Sigmoid colon (tissue), 7 donors: ENCODE results near the gene KIF26B. TPM values are rescaled to one million over a fixed set of nuclear protein-coding genes. Genes with fewer than 3 reads are reported as not detected.

Experiments
- DNase-seq: peaks from one replicate; pipeline ENCODE4 v3.0.0-alpha.2; 2019
- H3K27ac ChIP-seq, 4 donors: fragments of 200-600 bp; sonication (generic); one replicate each; pipeline ENCODE4 v1.5.1; 2016 to 2019; ENCODE audit warnings: mild to moderate bottlenecking in 1 of 4
- H3K27me3 ChIP-seq, 3 donors: fragments of 200-600 bp; sonication (generic); one replicate each; pipeline ENCODE4 v1.5.1; 2019; ENCODE audit warnings: mild to moderate bottlenecking in 1 of 3
- H3K36me3 ChIP-seq, 4 donors: fragments of 200-600 bp; sonication (generic); one replicate each; pipeline ENCODE4 v1.5.1; 2016 to 2019
- H3K4me1 ChIP-seq, 4 donors: fragments of 200-600 bp; sonication (generic); one replicate each; pipeline ENCODE4 v1.5.1; 2017 to 2019
- H3K4me3 ChIP-seq, 4 donors: fragments of 200-600 bp; sonication (generic); one replicate each; pipeline ENCODE4 v1.5.1; 2017 to 2019; ENCODE audit warnings: mild to moderate bottlenecking in 2 of 4, moderate library complexity in 1 of 4
- H3K9me3 ChIP-seq, 4 donors: fragments of 200-600 bp in 3 of 4; sonication (generic) in 3 of 4; one replicate each; pipeline versions ENCODE4 v1.5.1 to v1.6.1; 2013 to 2019
- EP300 ChIP-seq, 4 donors: sonication (generic); formaldehyde crosslinking; IDR thresholded peaks; one replicate each; pipeline ENCODE4 v1.6.1; 2017; ENCODE audit warnings: antibody characterized with exemption in 4 of 4
- POLR2A ChIP-seq, 2 donors: fragments of 450-650 bp; IDR thresholded peaks; one replicate each; pipeline ENCODE4 v1.6.1; 2016; ENCODE audit warnings: antibody characterized with exemption in 2 of 2, mild to moderate bottlenecking in 2 of 2, moderate library complexity in 2 of 2
- POLR2AphosphoS5 ChIP-seq, 4 donors: sonication (generic); formaldehyde crosslinking; IDR thresholded peaks; one replicate each; pipeline ENCODE4 v1.6.1; 2017; ENCODE audit warnings: antibody characterized with exemption in 4 of 4
- WGBS, 2 donors: extraction: QIAGEN DNeasy Blood & Tissue Kit; methylation state at CpG; one replicate each; pipeline ENCODE4 v1.1.7; 2013; 5-methylcytosine and 5-hydroxymethylcytosine counted together
- intact Hi-C: fragments of 100-400 bp; cut with DNase I; formaldehyde crosslinking; loops from one replicate; pipeline ENCODE4 v1.15.1; 2023
- polyA plus RNA-seq, 3 donors: library from polyadenylated mRNA; stranded (reverse); fragments of 200-250 nt; gene quantifications; one replicate each; pipeline ENCODE4 v1.2.3, GENCODE V29; 2013
- total RNA-seq, 4 donors: library from RNA; depleted of rRNA; stranded (reverse); fragments of >200 nt; gene quantifications; one replicate each; pipeline ENCODE4 v1.1.0, GENCODE V29; 2016
- TF ChIP-seq, protein P1 (sequence below), 4 experiments: fragments of 450-650 bp in 3 of 4; fragments of 200-600 bp in 1 of 4; IDR thresholded peaks; one replicate each; pipeline ENCODE4 v1.5.1; 2016 to 2019; ENCODE audit warnings: antibody characterized with exemption in 4 of 4, mild to moderate bottlenecking in 3 of 4, moderate library complexity in 2 of 4
- donor health status: healthy with polysubstance abuse.
- donor health status: Bipolar disorder and iron deficiency.
- donor health status: healthy.

The KIF26B gene
- total and polyA plus RNA-seq, 7 donors = under 0.01 to 5.5 (median 1.4) TPM; not detected in 1

DNA sequence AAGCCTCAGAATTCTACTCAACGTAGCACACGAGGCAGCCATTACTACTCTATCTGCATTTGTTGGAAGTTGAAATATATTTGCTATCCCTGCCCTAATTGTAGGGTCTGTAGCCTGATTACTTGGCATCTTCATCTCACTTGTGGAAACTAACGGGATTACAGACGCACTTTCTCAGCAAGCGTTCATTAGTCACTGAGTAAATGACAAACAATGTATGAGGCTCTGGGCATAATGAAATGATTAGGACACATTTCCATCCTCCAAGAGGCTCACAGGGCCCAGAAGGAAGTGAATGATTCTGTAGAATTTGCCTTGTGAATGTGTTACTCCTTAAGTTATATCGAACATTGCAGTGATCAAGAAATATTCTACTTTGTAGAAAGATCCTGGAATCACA lies 78.1 kb downstream of the KIF26B start:
- intact Hi-C loops = no loop called here
- Histone ChIP-seq H3K27me3 (no peaks in the 10 kb centered on the region), H3K9me3 (no peaks in the 10 kb centered on the region), H3K4me1 (no peaks in the 10 kb centered on the region), H3K36me3 (no peaks in the 10 kb centered on the region), H3K4me3 (no peak overlapping the region), H3K27ac (no peak overlapping the region)
- TF ChIP-seq EP300 (IDR thresholded peaks at IDR 0.05) = no peak
- TF ChIP-seq POLR2AphosphoS5 (IDR thresholded peaks at IDR 0.05) = no peak
- TF ChIP-seq, protein P1, sequence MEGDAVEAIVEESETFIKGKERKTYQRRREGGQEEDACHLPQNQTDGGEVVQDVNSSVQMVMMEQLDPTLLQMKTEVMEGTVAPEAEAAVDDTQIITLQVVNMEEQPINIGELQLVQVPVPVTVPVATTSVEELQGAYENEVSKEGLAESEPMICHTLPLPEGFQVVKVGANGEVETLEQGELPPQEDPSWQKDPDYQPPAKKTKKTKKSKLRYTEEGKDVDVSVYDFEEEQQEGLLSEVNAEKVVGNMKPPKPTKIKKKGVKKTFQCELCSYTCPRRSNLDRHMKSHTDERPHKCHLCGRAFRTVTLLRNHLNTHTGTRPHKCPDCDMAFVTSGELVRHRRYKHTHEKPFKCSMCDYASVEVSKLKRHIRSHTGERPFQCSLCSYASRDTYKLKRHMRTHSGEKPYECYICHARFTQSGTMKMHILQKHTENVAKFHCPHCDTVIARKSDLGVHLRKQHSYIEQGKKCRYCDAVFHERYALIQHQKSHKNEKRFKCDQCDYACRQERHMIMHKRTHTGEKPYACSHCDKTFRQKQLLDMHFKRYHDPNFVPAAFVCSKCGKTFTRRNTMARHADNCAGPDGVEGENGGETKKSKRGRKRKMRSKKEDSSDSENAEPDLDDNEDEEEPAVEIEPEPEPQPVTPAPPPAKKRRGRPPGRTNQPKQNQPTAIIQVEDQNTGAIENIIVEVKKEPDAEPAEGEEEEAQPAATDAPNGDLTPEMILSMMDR (IDR thresholded peaks at IDR 0.05) = no peak
- TF ChIP-seq POLR2A (IDR thresholded peaks at IDR 0.05) = no peak
- 93 to 94% methylated on average over 6 of the region's 6 CpGs for WGBS, 2 donors
- DNase-seq = no peak

DNA sequence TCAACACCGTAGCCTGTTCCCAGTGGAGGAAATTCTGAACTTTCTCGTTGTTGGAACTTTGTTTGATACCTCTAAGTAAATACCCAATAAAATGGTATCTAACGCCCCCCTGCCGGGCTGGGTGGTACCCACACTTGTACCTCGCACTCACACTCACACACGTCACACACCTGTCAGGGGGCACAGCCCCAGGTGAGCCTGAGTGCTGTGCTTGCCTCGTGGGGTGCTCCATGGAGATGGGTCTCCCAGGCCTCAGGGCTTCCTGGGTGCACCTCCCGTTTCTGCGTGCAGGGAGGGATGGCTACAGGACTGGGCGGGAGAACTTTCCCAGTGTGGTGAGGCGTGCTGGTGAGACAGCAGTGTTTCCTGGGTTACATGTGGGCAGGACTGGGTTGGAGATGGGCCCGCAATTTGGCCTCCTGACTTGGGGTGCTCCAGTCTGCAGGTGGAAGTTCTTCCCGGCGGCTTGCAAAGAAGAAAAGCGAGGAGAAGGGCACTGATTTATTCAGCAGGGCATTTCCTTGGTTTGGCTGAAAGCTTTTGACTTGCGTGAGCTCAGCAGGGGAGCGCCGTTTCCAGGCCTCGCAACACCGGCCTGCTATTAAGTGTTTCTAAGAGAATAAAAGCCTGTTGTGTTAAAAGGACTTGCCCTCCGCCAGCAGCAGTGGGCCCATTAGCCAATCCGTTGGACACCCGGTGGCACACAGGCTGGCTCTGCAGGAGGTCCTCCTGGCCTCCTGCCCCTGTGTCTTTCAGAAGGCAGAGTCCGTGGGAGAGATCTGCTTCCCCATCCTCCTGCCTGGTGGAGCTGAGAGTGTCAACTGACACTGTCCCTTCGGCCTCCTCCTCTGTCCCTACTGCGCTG lies 79.7 kb downstream of the KIF26B start:
- TF ChIP-seq, protein P1 (IDR thresholded peaks at IDR 0.05) = no peak
- no peak for TF ChIP-seq POLR2A (IDR thresholded peaks at IDR 0.05)
- no peak for TF ChIP-seq POLR2AphosphoS5 (IDR thresholded peaks at IDR 0.05)
- no peak for TF ChIP-seq EP300 (IDR thresholded peaks at IDR 0.05)
- WGBS, 2 donors = 81 to 85% methylated on average over 26 of the region's 26 CpGs

DNA sequence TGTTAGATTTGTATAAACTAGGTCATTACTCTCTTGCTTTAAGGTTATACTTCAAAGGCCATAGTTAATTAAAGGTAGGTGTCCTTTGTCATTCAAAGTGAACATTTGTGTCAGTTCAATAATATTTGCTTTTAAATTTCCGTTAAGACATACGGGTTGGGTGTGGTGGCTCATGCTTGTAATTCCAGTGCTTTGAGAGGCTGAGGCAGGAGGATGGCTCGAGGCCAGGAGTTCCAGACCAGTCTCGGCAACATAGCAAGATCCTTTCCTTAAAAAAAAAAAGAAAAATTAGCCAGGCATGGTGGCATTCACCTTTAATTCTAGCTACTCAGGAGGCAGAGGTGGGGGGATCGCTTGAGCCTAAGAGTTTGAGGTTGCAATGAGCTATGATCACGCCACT lies 80.4 kb downstream of the KIF26B start:
- Histone ChIP-seq H3K4me1 (no peaks in the 10 kb centered on the region), H3K9me3 (no peaks in the 10 kb centered on the region), H3K27me3 (no peaks in the 10 kb centered on the region), H3K27ac (no peak overlapping the region), H3K36me3 (no peaks in the 10 kb centered on the region), H3K4me3 (no peak overlapping the region)
- 23 to 58% methylated on average over 6 of the region's 6 CpGs for WGBS, 2 donors
- TF ChIP-seq POLR2AphosphoS5 (IDR thresholded peaks at IDR 0.05) (no peak), EP300 (IDR thresholded peaks at IDR 0.05) (no peak)
- intact Hi-C loops = no loop called here
- no peak for DNase-seq

More for the DNA sequence above, 79.7 kb downstream of the KIF26B start:
- intact Hi-C loops = no loop called here
- no peaks in the 10 kb centered on the region for H3K4me1 ChIP-seq
- no peak overlapping the region for H3K27ac ChIP-seq
- no peaks in the 10 kb centered on the region for H3K9me3 ChIP-seq
- no peaks in the 10 kb centered on the region for H3K27me3 ChIP-seq
- H3K4me3 ChIP-seq = no peak overlapping the region
- H3K36me3 ChIP-seq = no peaks in the 10 kb centered on the region
- DNase-seq = no peak

DNA sequence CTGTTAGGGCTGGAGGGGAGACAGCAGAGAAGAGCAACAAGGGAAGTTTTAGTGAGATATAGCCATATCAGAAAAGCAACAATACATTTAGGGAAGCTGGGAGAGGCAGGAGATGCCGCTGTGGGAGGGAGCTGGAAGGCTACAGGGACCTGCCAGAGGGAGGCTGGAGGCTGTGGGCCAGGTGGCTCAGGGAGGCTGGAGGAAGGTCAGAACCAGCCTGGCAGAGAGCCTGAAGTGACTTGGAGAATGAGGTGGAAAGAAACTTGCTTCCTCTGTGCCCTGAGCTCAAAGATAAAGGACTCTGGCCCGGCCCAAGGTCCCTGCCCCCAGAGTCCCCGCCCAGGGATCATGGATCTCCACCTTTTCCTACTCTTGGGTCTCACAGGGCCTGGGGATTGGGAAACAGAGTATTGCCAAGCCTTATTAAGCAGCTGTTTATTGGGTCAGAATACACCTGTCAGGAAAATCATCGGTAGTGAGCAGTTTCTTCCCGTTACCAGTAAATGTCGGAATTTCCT lies 85.9 kb downstream of the KIF26B start:
- Histone ChIP-seq H3K4me3 (no peak overlapping the region), H3K4me1 (no peaks in the 10 kb centered on the region), H3K36me3 (no peaks in the 10 kb centered on the region), H3K27me3 (no peaks in the 10 kb centered on the region), H3K27ac (no peak overlapping the region), H3K9me3 (no peaks in the 10 kb centered on the region)
- 71 to 83% methylated on average over 6 of the region's 6 CpGs for WGBS, 2 donors
- intact Hi-C loops = no loop called here
- no peak for DNase-seq
- TF ChIP-seq POLR2A (IDR thresholded peaks at IDR 0.05) = no peak
- TF ChIP-seq, protein P1 (IDR thresholded peaks at IDR 0.05) = no peak
- no peak for TF ChIP-seq EP300 (IDR thresholded peaks at IDR 0.05)
- no peak for TF ChIP-seq POLR2AphosphoS5 (IDR thresholded peaks at IDR 0.05)

DNA sequence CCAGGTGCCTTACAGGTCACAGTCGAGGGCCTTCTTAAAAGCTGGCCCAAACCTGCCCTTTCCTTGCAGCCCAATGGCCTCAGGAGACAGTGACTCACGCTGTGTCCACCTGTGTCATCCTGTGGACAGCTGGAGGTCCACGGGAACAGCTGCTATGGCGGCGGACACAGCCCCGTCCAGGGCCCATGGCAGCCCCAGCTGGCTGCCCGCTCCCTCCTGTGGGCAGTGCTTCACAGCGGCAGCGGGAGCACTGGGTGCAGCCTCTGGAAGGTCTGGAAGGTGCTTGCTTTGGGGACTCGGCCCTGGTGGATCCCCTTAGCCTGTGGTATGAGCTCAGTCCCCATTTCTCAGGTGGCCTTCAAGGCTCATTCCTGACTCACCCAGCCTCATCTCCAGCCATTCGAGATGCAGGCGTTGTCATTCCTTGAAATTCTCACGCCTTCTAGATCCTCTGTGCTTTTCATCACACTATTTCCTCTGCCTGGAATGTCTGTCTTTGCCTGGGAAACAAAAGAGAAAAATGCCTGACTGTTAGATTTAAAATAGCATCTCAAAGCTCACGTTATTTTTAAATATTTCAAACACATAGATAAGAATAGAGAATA lies 86.8 kb downstream of the KIF26B start:
- intact Hi-C loops = no loop called here
- TF ChIP-seq POLR2A (IDR thresholded peaks at IDR 0.05) (no peak), POLR2AphosphoS5 (IDR thresholded peaks at IDR 0.05) (no peak), EP300 (IDR thresholded peaks at IDR 0.05) (no peak)
- TF ChIP-seq, protein P1 (IDR thresholded peaks at IDR 0.05) = no peak
- Histone ChIP-seq H3K4me3 (no peak overlapping the region), H3K27me3 (no peaks in the 10 kb centered on the region), H3K36me3 (no peaks in the 10 kb centered on the region), H3K4me1 (no peaks in the 10 kb centered on the region), H3K9me3 (no peaks in the 10 kb centered on the region), H3K27ac (no peak overlapping the region)
- WGBS, 2 donors = 91% methylated on average over 14 of the region's 14 CpGs
- no peak for DNase-seq
